WTC11 (cell line): ENCODE data around the gene RPS15. TPM values are rescaled to one million over a fixed set of nuclear protein-coding genes. Genes with fewer than 3 reads are reported as not detected.

ENCODE experiments used
- ATAC-seq: fragments of 200-7000 bp; cut with Tn5 transposase; 2 replicates; pipeline ENCODE4 v1.10.0; 2021; ENCODE audit warnings: mild to moderate bottlenecking, moderate library complexity
- CTCF ChIA-PET: fragments of 300-600 bp; sonication (Branson Sonifier 250); formaldehyde crosslinking; loops from one replicate; lab custom pipeline; 2021; ENCODE audit warnings: antibody characterized with exemption; lab: Charles Lee
- POLR2A ChIA-PET: fragments of 350-600 bp; sonication (Branson Sonifier 250); formaldehyde crosslinking; loops from one replicate; lab custom pipeline; 2021; ENCODE audit warnings: antibody characterized with exemption; lab: Charles Lee
- DNase-seq: peaks from one replicate; pipeline ENCODE4 v3.0.0; 2021; ENCODE audit warnings: low spot score
- H3K27ac Mint-ChIP-seq: 2 replicates; pipeline ENCODE4 v1.8.0; 2021; ENCODE audit warnings: mixed read lengths
- H3K27me3 Mint-ChIP-seq: 2 replicates; pipeline ENCODE4 v1.8.0; 2021; ENCODE audit warnings: low read depth, mild to moderate bottlenecking, moderate library complexity, mixed read lengths
- H3K36me3 Mint-ChIP-seq: 2 replicates; pipeline ENCODE4 v1.8.0; 2021; ENCODE audit warnings: mixed read lengths
- H3K4me1 Mint-ChIP-seq: 2 replicates; pipeline ENCODE4 v1.8.0; 2022; ENCODE audit warnings: mixed read lengths
- H3K4me3 Mint-ChIP-seq: 2 replicates; pipeline ENCODE4 v1.8.0; 2021; ENCODE audit warnings: mild to moderate bottlenecking, moderate library complexity, mixed read lengths
- H3K9me3 Mint-ChIP-seq: 2 replicates; pipeline ENCODE4 v1.8.0; 2021; ENCODE audit warnings: mixed read lengths
- IRF2 ChIP-seq: sonication (generic); formaldehyde crosslinking; IDR thresholded peaks from 2 replicates; pipeline ENCODE4 v1.8.0; 2022; ENCODE audit warnings: low read depth, missing genetic modification reagents, borderline replicate concordance
- JAZF1 ChIP-seq: fragments of 250-450 bp; sonication (Bioruptor Pico); IDR thresholded peaks from 2 replicates; pipeline ENCODE4 v1.9.0; 2021; ENCODE audit warnings: moderate library complexity, mild to moderate bottlenecking, inconsistent platforms
- JUN ChIP-seq: sonication (generic); formaldehyde crosslinking; IDR thresholded peaks from 2 replicates; pipeline ENCODE4 v1.8.0; 2023; ENCODE audit warnings: mild to moderate bottlenecking, missing genetic modification reagents
- KAT7 ChIP-seq: sonication (generic); formaldehyde crosslinking; IDR thresholded peaks from 2 replicates; pipeline ENCODE4 v1.8.1; 2023; ENCODE audit warnings: missing genetic modification reagents, mild to moderate bottlenecking, borderline replicate concordance
- RELA ChIP-seq: sonication (generic); formaldehyde crosslinking; IDR thresholded peaks from 2 replicates; pipeline ENCODE4 v1.8.1; 2022; ENCODE audit warnings: missing genetic modification reagents, mild to moderate bottlenecking, borderline replicate concordance
- SOX15 ChIP-seq: fragments of 250-450 bp; sonication (Bioruptor Pico); IDR thresholded peaks from 2 replicates; pipeline ENCODE4 v1.9.0; 2021; ENCODE audit warnings: mild to moderate bottlenecking
- TCF7 ChIP-seq: sonication (generic); formaldehyde crosslinking; IDR thresholded peaks from 2 replicates; pipeline ENCODE4 v1.8.0; 2022; ENCODE audit warnings: mild to moderate bottlenecking, low read depth, missing genetic modification reagents, moderate library complexity
- total RNA-seq: library from RNA; stranded (reverse); gene quantifications from 3 replicates; pipeline ENCODE4 v1.2.3, GENCODE V29; 2021
- TF ChIP-seq, protein P1 (sequence below): sonication (generic); formaldehyde crosslinking; IDR thresholded peaks from 2 replicates; pipeline ENCODE4 v1.8.1; 2023; ENCODE audit warnings: mild to moderate bottlenecking, missing genetic modification reagents, borderline replicate concordance
- TF ChIP-seq, protein P2 (sequence below): sonication (generic); formaldehyde crosslinking; IDR thresholded peaks from 2 replicates; pipeline ENCODE4 v1.8.1; 2023; ENCODE audit warnings: mild to moderate bottlenecking, missing genetic modification reagents
- TF ChIP-seq, protein P3 (sequence below): fragments of 250-450 bp; sonication (Bioruptor Pico); IDR thresholded peaks from 2 replicates; pipeline ENCODE4 v1.9.0; 2021; ENCODE audit warnings: mild to moderate bottlenecking
- TF ChIP-seq, protein P4 (sequence below): fragments of 200-600 bp; IDR thresholded peaks from 2 replicates; pipeline ENCODE4 v1.8.0; 2022; ENCODE audit warnings: antibody characterized with exemption
- TF ChIP-seq, protein P5 (sequence below): fragments of 250-450 bp; sonication (Bioruptor Pico); IDR thresholded peaks from 2 replicates; pipeline ENCODE4 v1.8.0; 2021; ENCODE audit warnings: mild to moderate bottlenecking
- TF ChIP-seq, protein P6 (sequence below): sonication (generic); formaldehyde crosslinking; conservative IDR thresholded peaks from 2 replicates; pipeline ENCODE4 v1.8.1; 2023; ENCODE audit warnings: mild to moderate bottlenecking, low read depth, missing genetic modification reagents, moderate library complexity
- TF ChIP-seq, protein P7 (sequence below): sonication (generic); formaldehyde crosslinking; IDR thresholded peaks from 2 replicates; pipeline ENCODE4 v1.8.0; 2022; ENCODE audit warnings: mild to moderate bottlenecking, missing genetic modification reagents

The RPS15 gene
- total RNA-seq, 1 experiment from 2014 or later: 1,932 TPM

DNA sequence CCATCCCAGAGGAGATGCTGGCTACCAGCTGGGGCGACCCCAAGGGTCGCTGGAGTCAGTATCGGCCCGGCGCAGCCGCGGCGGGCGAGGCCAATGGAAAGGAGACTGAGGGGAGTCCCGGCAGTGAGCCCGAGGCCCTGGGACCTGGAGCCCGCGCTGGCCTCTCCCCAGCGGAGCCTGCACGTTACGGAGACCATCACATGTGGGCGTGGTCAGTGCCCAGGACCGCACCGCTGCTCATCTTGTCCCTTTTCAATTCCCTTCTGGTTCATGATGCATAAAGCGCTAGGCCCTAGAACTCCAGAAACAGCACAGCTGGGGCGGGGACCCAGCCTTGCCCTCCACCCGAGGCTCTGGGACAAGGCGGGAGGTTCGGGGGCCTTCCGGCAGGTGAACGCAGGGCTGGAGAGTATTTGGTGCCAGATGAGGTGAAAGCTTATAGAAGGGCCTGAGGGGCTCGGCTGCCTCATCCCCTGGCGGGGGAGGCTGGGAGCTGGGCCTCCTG is 32.9 kb downstream of the RPS15 start (continued):
- TF ChIP-seq, protein P1, sequence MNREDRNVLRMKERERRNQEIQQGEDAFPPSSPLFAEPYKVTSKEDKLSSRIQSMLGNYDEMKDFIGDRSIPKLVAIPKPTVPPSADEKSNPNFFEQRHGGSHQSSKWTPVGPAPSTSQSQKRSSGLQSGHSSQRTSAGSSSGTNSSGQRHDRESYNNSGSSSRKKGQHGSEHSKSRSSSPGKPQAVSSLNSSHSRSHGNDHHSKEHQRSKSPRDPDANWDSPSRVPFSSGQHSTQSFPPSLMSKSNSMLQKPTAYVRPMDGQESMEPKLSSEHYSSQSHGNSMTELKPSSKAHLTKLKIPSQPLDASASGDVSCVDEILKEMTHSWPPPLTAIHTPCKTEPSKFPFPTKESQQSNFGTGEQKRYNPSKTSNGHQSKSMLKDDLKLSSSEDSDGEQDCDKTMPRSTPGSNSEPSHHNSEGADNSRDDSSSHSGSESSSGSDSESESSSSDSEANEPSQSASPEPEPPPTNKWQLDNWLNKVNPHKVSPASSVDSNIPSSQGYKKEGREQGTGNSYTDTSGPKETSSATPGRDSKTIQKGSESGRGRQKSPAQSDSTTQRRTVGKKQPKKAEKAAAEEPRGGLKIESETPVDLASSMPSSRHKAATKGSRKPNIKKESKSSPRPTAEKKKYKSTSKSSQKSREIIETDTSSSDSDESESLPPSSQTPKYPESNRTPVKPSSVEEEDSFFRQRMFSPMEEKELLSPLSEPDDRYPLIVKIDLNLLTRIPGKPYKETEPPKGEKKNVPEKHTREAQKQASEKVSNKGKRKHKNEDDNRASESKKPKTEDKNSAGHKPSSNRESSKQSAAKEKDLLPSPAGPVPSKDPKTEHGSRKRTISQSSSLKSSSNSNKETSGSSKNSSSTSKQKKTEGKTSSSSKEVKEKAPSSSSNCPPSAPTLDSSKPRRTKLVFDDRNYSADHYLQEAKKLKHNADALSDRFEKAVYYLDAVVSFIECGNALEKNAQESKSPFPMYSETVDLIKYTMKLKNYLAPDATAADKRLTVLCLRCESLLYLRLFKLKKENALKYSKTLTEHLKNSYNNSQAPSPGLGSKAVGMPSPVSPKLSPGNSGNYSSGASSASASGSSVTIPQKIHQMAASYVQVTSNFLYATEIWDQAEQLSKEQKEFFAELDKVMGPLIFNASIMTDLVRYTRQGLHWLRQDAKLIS (CRISPR knock-in tag): no peak
- TF ChIP-seq, protein P2, sequence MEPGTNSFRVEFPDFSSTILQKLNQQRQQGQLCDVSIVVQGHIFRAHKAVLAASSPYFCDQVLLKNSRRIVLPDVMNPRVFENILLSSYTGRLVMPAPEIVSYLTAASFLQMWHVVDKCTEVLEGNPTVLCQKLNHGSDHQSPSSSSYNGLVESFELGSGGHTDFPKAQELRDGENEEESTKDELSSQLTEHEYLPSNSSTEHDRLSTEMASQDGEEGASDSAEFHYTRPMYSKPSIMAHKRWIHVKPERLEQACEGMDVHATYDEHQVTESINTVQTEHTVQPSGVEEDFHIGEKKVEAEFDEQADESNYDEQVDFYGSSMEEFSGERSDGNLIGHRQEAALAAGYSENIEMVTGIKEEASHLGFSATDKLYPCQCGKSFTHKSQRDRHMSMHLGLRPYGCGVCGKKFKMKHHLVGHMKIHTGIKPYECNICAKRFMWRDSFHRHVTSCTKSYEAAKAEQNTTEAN (CRISPR knock-in tag): 0 out of 2 replicates have a peak, but pooled peaks have one; percentile 27

DNA sequence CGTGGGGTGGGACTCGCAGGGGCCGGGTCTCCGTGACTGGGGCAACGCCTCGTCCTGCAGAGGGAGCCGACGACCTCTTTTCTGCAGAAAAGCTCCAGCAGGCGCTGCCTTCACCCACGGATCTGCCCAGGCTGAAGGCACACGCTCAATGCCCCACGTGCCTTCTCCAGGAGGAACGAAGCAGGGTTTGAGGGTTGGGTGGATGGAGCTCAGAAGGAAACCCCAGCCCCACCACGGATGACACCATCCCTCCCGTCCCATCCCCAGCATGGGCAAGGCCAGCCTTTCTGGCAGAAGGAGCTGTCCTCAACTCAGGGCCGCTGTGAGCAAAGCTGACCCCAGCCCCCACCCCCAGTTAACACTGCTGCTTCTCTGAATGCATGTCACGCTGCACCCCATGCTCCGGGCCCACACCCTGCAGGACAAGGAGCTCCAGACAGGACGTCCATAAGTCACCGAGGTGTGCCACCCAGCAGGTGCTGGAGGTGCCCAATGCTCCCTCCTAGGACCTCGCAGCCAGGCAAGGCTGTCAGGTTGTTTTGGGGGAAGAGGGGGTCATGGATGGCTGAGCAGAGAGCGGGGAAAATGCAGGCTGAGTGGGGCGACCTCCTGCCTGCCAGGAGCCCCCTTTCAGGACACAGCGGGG is 33.4 kb downstream of the RPS15 start:
- ChIA-PET CTCF (interaction anchor here (0.6 to 3.2 kb wide), 19 partner anchors 13 to 961 kb away, joined by 3 to 19 read pairs (median 3); partner anchors contain the start of gene REEP6), POLR2A (interaction anchor here (0.6 to 0.9 kb wide), 3 partner anchors 16 to 203 kb away, joined by 3 read pairs; partner anchors contain the start of gene CIRBP)
- ATAC-seq: no peak
- Mint-ChIP-seq H3K9me3 (no peaks in the 10 kb centered on the region), H3K4me3 (no peak overlapping the region), H3K27me3 (peaks cover 51% of the 10 kb centered on the region), H3K4me1 (peaks cover 5% of the 10 kb centered on the region; the same call in 1 of the 2 replicates), H3K27ac (no peak overlapping the region), H3K36me3 (no peaks in the 10 kb centered on the region)
- DNase-seq: no peak
- TF ChIP-seq TCF7 (CRISPR knock-in tag): peak; percentile 37; the same call in 1 of the 2 replicates
- no peak for TF ChIP-seq RELA

DNA sequence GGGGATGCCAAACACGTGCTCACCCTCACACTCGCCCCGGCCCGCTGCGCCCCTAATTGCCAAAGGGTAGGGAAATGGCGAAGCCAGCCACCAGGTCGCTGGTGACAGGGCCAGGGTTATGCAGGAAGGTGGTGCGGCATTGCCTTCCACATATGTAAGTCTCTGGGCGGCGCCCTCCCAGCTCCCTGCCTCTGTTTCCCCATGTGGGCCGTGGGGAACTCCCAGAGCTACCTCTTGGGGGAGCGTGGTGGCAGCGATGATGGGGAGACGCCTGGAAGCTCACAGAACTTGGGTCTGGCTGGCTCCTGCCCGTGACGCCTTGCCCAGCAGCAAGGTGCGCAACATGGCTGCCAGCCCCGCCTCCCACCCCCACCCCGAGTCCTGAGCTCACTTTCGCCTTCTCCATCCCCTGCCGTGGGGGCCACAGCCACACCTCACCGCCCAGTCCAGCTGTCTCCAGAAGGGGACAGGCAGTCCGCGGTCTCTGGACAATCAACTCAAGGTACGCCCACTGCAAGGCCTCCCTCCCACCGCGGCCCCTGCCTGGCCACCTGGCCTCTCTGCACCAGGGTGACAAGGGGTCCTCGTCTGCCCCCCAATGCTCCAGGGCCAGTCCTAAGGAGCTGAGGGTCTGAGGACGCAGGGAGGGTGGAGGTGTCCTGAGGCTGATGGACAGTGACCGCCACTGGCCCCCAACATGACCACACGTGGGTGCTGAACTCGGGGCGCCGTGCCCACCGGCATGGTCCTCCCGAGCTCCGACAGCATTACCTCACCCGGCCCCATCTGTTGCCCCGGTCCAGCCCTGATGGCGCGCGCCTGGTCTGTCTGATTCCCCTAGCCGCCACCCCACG is 34.3 kb downstream of the RPS15 start:
- peak; percentile 10 for DNase-seq
- peaks cover 4% of the 10 kb centered on the region for H3K36me3 Mint-ChIP-seq
- no peak overlapping the region for H3K4me3 Mint-ChIP-seq
- no peaks in the 10 kb centered on the region for H3K9me3 Mint-ChIP-seq
- ChIA-PET CTCF (interaction anchor here (0.6 to 3.2 kb wide), 14 partner anchors 17 to 962 kb away, joined by 3 to 19 read pairs (median 3); partner anchors contain the start of gene REEP6), POLR2A (interaction anchor here (0.6 to 1.2 kb wide), 6 partner anchors 16 to 360 kb away, joined by 3 read pairs; partner anchors contain the start of gene CIRBP)
- H3K4me1 Mint-ChIP-seq: peaks cover 5% of the 10 kb centered on the region; the same call in 1 of the 2 replicates
- peaks cover 44% of the 10 kb centered on the region for H3K27me3 Mint-ChIP-seq
- no peak for ATAC-seq
- no peak overlapping the region for H3K27ac Mint-ChIP-seq
- no peak for TF ChIP-seq JUN (CRISPR knock-in tag)
- TF ChIP-seq, protein P3, sequence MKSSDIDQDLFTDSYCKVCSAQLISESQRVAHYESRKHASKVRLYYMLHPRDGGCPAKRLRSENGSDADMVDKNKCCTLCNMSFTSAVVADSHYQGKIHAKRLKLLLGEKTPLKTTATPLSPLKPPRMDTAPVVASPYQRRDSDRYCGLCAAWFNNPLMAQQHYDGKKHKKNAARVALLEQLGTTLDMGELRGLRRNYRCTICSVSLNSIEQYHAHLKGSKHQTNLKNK (CRISPR knock-in tag): no peak
- TF ChIP-seq, protein P4, sequence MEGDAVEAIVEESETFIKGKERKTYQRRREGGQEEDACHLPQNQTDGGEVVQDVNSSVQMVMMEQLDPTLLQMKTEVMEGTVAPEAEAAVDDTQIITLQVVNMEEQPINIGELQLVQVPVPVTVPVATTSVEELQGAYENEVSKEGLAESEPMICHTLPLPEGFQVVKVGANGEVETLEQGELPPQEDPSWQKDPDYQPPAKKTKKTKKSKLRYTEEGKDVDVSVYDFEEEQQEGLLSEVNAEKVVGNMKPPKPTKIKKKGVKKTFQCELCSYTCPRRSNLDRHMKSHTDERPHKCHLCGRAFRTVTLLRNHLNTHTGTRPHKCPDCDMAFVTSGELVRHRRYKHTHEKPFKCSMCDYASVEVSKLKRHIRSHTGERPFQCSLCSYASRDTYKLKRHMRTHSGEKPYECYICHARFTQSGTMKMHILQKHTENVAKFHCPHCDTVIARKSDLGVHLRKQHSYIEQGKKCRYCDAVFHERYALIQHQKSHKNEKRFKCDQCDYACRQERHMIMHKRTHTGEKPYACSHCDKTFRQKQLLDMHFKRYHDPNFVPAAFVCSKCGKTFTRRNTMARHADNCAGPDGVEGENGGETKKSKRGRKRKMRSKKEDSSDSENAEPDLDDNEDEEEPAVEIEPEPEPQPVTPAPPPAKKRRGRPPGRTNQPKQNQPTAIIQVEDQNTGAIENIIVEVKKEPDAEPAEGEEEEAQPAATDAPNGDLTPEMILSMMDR: no peak
- no peak for TF ChIP-seq JAZF1 (CRISPR knock-in tag)
- TF ChIP-seq IRF2: no peak
- TF ChIP-seq KAT7 (CRISPR knock-in tag): no peak
- no peak for TF ChIP-seq SOX15
- TF ChIP-seq, protein P5, sequence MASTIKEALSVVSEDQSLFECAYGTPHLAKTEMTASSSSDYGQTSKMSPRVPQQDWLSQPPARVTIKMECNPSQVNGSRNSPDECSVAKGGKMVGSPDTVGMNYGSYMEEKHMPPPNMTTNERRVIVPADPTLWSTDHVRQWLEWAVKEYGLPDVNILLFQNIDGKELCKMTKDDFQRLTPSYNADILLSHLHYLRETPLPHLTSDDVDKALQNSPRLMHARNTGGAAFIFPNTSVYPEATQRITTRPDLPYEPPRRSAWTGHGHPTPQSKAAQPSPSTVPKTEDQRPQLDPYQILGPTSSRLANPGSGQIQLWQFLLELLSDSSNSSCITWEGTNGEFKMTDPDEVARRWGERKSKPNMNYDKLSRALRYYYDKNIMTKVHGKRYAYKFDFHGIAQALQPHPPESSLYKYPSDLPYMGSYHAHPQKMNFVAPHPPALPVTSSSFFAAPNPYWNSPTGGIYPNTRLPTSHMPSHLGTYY (CRISPR knock-in tag): no peak
- TF ChIP-seq, protein P6, sequence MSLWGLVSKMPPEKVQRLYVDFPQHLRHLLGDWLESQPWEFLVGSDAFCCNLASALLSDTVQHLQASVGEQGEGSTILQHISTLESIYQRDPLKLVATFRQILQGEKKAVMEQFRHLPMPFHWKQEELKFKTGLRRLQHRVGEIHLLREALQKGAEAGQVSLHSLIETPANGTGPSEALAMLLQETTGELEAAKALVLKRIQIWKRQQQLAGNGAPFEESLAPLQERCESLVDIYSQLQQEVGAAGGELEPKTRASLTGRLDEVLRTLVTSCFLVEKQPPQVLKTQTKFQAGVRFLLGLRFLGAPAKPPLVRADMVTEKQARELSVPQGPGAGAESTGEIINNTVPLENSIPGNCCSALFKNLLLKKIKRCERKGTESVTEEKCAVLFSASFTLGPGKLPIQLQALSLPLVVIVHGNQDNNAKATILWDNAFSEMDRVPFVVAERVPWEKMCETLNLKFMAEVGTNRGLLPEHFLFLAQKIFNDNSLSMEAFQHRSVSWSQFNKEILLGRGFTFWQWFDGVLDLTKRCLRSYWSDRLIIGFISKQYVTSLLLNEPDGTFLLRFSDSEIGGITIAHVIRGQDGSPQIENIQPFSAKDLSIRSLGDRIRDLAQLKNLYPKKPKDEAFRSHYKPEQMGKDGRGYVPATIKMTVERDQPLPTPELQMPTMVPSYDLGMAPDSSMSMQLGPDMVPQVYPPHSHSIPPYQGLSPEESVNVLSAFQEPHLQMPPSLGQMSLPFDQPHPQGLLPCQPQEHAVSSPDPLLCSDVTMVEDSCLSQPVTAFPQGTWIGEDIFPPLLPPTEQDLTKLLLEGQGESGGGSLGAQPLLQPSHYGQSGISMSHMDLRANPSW (CRISPR knock-in tag): no peak
- TF ChIP-seq, protein P7, sequence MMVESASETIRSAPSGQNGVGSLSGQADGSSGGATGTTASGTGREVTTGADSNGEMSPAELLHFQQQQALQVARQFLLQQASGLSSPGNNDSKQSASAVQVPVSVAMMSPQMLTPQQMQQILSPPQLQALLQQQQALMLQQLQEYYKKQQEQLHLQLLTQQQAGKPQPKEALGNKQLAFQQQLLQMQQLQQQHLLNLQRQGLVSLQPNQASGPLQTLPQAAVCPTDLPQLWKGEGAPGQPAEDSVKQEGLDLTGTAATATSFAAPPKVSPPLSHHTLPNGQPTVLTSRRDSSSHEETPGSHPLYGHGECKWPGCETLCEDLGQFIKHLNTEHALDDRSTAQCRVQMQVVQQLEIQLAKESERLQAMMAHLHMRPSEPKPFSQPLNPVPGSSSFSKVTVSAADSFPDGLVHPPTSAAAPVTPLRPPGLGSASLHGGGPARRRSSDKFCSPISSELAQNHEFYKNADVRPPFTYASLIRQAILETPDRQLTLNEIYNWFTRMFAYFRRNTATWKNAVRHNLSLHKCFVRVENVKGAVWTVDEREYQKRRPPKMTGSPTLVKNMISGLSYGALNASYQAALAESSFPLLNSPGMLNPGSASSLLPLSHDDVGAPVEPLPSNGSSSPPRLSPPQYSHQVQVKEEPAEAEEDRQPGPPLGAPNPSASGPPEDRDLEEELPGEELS (CRISPR knock-in tag): no peak
